Activated B cell treated with CpG ODN at 0.5 μM for 24 hours (primary cell): Measurements from ENCODE around the gene CDC42EP3. TPM values are rescaled to one million over a fixed set of nuclear protein-coding genes. Genes with fewer than 3 reads are reported as not detected.

ENCODE experiments used
- ATAC-seq: fragments of 200-7000 bp; cut with Tn5 transposase; one replicate; pipeline ENCODE4 v1.10.0; 2021; ENCODE audit warnings: low read depth, mild to moderate bottlenecking, moderate library complexity
- CTCF ChIA-PET: fragments of 350-600 bp; sonication (Branson Sonifier 250); formaldehyde crosslinking; loops from one replicate; lab custom pipeline; 2021; ENCODE audit warnings: antibody characterized with exemption; lab: Charles Lee
- POLR2A ChIA-PET: fragments of 350-600 bp; sonication (Branson Sonifier 250); formaldehyde crosslinking; loops from one replicate; lab custom pipeline; 2021; ENCODE audit warnings: antibody characterized with exemption; lab: Charles Lee
- DNase-seq: peaks from one replicate; pipeline ENCODE4 v3.0.0; 2022
- H3K27ac Mint-ChIP-seq: one replicate; pipeline ENCODE4 v1.8.0; 2020; ENCODE audit warnings: mixed read lengths
- H3K27me3 Mint-ChIP-seq: one replicate; pipeline ENCODE4 v1.8.0; 2021; ENCODE audit warnings: mixed read lengths
- H3K36me3 Mint-ChIP-seq: one replicate; pipeline ENCODE4 v1.8.0; 2021; ENCODE audit warnings: low read depth, mixed read lengths
- H3K4me1 Mint-ChIP-seq: one replicate; pipeline ENCODE4 v1.8.0; 2021; ENCODE audit warnings: mixed read lengths
- H3K4me3 Mint-ChIP-seq: one replicate; pipeline ENCODE4 v1.8.0; 2020; ENCODE audit warnings: mild to moderate bottlenecking, mixed read lengths
- H3K9me3 Mint-ChIP-seq: one replicate; pipeline ENCODE4 v1.8.0; 2020; ENCODE audit warnings: mixed read lengths
- CTCF ChIP-seq: fragments of 200-600 bp; IDR thresholded peaks from one replicate; pipeline ENCODE4 v1.8.0; 2022; ENCODE audit warnings: antibody characterized with exemption, mild to moderate bottlenecking
- intact Hi-C: fragments of 100-400 bp; cut with micrococcal nuclease; formaldehyde crosslinking; loops from one replicate; pipeline ENCODE4 v1.15.1; 2024
- total RNA-seq: library from RNA; stranded (reverse); gene quantifications from 2 replicates; pipeline ENCODE4 v1.2.3, GENCODE V29; 2022

CDC42EP3 gene
- total RNA-seq, 1 donor from 2014 or later: 33.2 TPM

- CTCF ChIA-PET: interaction anchor here (1.0 kb wide), 1 partner anchor 17 kb away, joined by 3 read pairs; no protein-coding TSS in a partner anchor
- Mint-ChIP-seq H3K4me1 (peaks cover 50% of the 10 kb centered on the region), H3K9me3 (no peaks in the 10 kb centered on the region), H3K36me3 (peaks cover 8% of the 10 kb centered on the region), H3K27ac (peak overlapping the region; percentile 95), H3K27me3 (no peaks in the 10 kb centered on the region), H3K4me3 (peak overlapping the region; percentile 52)
- POLR2A ChIA-PET: interaction anchor here (0.7 to 3.3 kb wide), 8 partner anchors 11 to 354 kb away, joined by 3 to 15 read pairs (median 4); no protein-coding TSS in a partner anchor
- intact Hi-C loops: no loop called here
- ATAC-seq: no peak
- no peak for DNase-seq
- no peak for TF ChIP-seq CTCF
Measured at GRCh38 chr2:37636381-37637066, 34.9 kb downstream of the CDC42EP3 start.

GRCh38 chr2:37635504-37636380 lies 35.7 kb downstream of the CDC42EP3 start:
- DNase-seq (peak; percentile 44), ATAC-seq (peak; percentile 84)
- intact Hi-C loops: loop anchor here (1.0 kb wide), 7 partner anchors 8 to 80 kb away; no protein-coding TSS in a partner anchor
- TF ChIP-seq CTCF: no peak
- H3K27me3 Mint-ChIP-seq: no peaks in the 10 kb centered on the region
- peaks cover 50% of the 10 kb centered on the region for H3K4me1 Mint-ChIP-seq
- H3K27ac Mint-ChIP-seq: peak overlapping the region; percentile 95
- H3K9me3 Mint-ChIP-seq: no peaks in the 10 kb centered on the region
- ChIA-PET POLR2A (interaction anchor here (0.7 to 3.3 kb wide), 10 partner anchors 10 to 353 kb away, joined by 3 to 15 read pairs (median 4); no protein-coding TSS in a partner anchor), CTCF (interaction anchor here (1.0 kb wide), 1 partner anchor 18 kb away, joined by 3 read pairs; no protein-coding TSS in a partner anchor)
- H3K4me3 Mint-ChIP-seq: peak overlapping the region; percentile 52
- H3K36me3 Mint-ChIP-seq: peaks cover 1% of the 10 kb centered on the region

DNA sequence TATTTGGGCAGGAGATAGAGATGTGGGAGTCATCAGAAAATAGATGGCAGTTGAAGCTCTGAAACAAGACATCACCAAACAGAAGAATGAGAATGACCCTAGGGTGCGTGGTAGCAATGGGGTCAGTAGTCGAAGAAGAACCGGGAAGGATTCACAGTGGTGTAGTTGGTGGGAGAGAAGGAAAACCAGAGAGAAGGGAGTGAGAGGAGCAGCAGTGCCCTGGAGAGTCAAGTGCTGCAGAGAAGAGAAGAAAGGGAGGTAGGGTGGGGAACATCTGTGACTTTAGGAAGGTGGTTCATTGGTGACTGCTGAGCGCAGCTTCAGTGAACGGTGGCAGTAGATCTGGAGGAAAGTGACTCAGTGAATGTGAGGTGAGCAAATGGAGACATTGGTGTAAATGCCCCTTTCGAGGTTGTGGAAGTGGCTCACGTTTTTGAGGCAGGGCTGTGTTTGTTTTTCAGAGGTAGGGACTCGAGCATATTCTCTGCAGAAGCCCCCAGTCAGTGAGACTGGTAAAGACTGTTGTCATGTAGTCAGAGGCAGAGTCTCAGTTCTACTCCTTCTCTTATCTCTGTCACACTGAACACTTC lies 36.4 kb downstream of the CDC42EP3 start:
- no peaks in the 10 kb centered on the region for H3K27me3 Mint-ChIP-seq
- no peaks in the 10 kb centered on the region for H3K36me3 Mint-ChIP-seq
- no peaks in the 10 kb centered on the region for H3K9me3 Mint-ChIP-seq
- ATAC-seq (peak; percentile 11), DNase-seq (no peak)
- ChIA-PET CTCF (interaction anchor here (0.7 to 1.1 kb wide), 2 partner anchors 13 to 19 kb away, joined by 3 read pairs; no protein-coding TSS in a partner anchor), POLR2A (interaction anchor here (1.1 to 3.3 kb wide), 7 partner anchors 9 to 37 kb away, joined by 3 to 15 read pairs (median 6); no protein-coding TSS in a partner anchor)
- no peak for TF ChIP-seq CTCF
- intact Hi-C loops: loop anchor here (1.0 kb wide), 7 partner anchors 8 to 80 kb away; no protein-coding TSS in a partner anchor
- peak overlapping the region; percentile 95 for H3K27ac Mint-ChIP-seq
- peaks cover 54% of the 10 kb centered on the region for H3K4me1 Mint-ChIP-seq
- H3K4me3 Mint-ChIP-seq: peak overlapping the region; percentile 42

DNA sequence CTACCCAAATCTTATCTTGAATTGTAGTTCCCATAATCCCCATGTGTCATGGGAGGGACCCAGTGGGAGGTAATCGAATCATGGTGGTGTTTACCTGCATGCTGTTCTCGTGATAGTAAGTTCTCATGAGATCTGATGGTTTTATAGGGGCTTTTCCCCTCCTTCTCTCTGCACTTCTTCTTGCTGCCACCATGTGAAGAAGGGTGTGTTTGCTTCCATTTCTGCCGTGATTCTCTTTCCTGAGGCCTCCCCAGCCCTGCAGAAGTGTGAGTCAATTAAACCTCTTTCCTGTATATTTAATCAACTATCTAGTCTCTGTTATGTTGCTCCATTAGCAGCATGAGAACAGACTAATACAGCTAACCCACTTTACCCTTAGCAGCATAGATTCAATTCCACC lies 37.6 kb downstream of the CDC42EP3 start:
- CTCF ChIA-PET: interaction anchor here (1.1 kb wide), 1 partner anchor 21 kb away, joined by 3 read pairs; no protein-coding TSS in a partner anchor
- TF ChIP-seq CTCF: no peak
- POLR2A ChIA-PET: interaction anchor here (0.6 to 3.3 kb wide), 4 partner anchors 8 to 299 kb away, joined by 6 to 15 read pairs (median 8); no protein-coding TSS in a partner anchor
- Mint-ChIP-seq H3K27ac (peak overlapping the region; percentile 27), H3K36me3 (no peaks in the 10 kb centered on the region), H3K27me3 (no peaks in the 10 kb centered on the region), H3K4me1 (peaks cover 54% of the 10 kb centered on the region), H3K4me3 (no peak overlapping the region), H3K9me3 (no peaks in the 10 kb centered on the region)
- intact Hi-C loops: no loop called here
- ATAC-seq: no peak
- no peak for DNase-seq
